PFSK-1 (cell line): Measurements from ENCODE around the gene ZSCAN29.

Experiments used
- FOXP2 ChIP-seq: optimal IDR thresholded peaks from 2 replicates; pipeline ENCODE3; 2011; ENCODE audit warnings: borderline replicate concordance, control low read depth, inconsistent platforms; ENCODE audit not compliant: insufficient read depth; ENCODE audit errors: extremely low read length, extremely low read depth
- POLR2AphosphoS5 ChIP-seq: IDR thresholded peaks from 2 replicates; pipeline ENCODE4 v1.6.1; 2012; ENCODE audit warnings: low read depth, mild to moderate bottlenecking, control low read depth, low read length, moderate library complexity
- REST ChIP-seq, 2 experiments: IDR thresholded peaks; 2 replicates each; pipeline versions ENCODE4 v1.6.1 to v1.8.0; 2011 to 2012; ENCODE audit warnings: low read depth in 2 of 2, low read length in 2 of 2, control low read depth in 1 of 2, inconsistent platforms in 1 of 2, mild to moderate bottlenecking in 1 of 2, moderate library complexity in 1 of 2; ENCODE audit not compliant: insufficient read depth in 1 of 2
- SIN3A ChIP-seq: IDR thresholded peaks from 2 replicates; pipeline ENCODE4 v1.6.1; 2012; ENCODE audit warnings: mild to moderate bottlenecking, low read length, moderate library complexity, borderline replicate concordance; ENCODE audit not compliant: insufficient read depth
- TAF1 ChIP-seq: IDR thresholded peaks from 2 replicates; pipeline ENCODE4 v1.6.1; 2012; ENCODE audit warnings: low read length, control low read depth, borderline replicate concordance; ENCODE audit not compliant: insufficient read depth

Gene ZSCAN29

GRCh38 chr15:43352693-43353382 is 18.0 kb downstream of the ZSCAN29 start:
- no peak for TF ChIP-seq POLR2AphosphoS5
- no peak for TF ChIP-seq SIN3A
- TF ChIP-seq TAF1: no peak
- no peak for TF ChIP-seq REST (IDR thresholded peaks at IDR 0.05; ENCODE audit: insufficient read depth in 1 of 2, low read depth in 2 of 2, low read length in 2 of 2)
- TF ChIP-seq FOXP2: no peak

DNA sequence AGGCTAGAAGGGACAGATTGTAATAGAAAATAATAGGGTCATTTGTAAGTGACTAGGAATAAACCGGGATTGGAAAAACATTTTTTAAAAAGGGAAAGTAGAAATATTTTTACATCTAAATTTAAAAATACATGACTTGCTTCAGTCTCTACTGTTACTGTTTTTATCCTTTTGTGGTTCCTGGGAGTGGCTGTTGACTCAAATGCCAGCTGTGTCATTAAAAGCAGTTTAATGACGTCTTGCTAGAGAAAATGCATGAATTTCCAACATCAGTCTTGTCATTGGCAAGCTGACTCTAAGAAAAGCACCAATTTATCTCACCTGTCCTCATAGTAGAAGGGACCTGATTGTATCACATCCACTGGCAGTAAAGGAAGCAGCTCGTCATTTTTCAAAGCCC is 23.7 kb downstream of the ZSCAN29 start:
- TF ChIP-seq FOXP2 (no peak), TAF1 (no peak), POLR2AphosphoS5 (no peak), REST (IDR thresholded peaks at IDR 0.05; ENCODE audit: insufficient read depth in 1 of 2, low read depth in 2 of 2, low read length in 2 of 2) (no peak), SIN3A (no peak)

DNA sequence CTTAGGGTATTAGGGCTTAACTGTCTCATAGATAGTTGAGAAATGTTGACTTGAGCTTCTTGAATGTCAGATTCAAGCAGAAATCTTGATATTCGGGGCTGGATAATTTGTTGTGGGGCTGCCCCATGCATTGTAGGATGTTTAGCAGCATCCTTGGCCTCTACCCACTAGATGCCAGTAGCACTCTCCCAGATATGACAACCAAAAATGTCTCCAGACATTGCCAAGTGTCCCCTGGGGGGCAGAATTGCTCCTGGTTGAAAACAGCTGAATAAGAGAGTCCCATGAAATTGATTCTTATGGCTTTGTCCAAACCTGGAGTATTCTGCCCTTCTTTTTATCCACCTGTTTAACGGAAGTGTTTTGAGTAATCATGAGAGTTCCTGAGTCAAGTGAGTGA is 24.5 kb downstream of the ZSCAN29 start:
- no peak for TF ChIP-seq SIN3A
- TF ChIP-seq REST (IDR thresholded peaks at IDR 0.05; ENCODE audit: insufficient read depth in 1 of 2, low read depth in 2 of 2, low read length in 2 of 2): no peak
- no peak for TF ChIP-seq POLR2AphosphoS5
- TF ChIP-seq FOXP2: no peak
- TF ChIP-seq TAF1: no peak

GRCh38 chr15:43330780-43331087 is 40.1 kb downstream of the ZSCAN29 start:
- no peak for TF ChIP-seq REST (IDR thresholded peaks at IDR 0.05; ENCODE audit: insufficient read depth in 1 of 2, low read depth in 2 of 2, low read length in 2 of 2)
- TF ChIP-seq FOXP2: no peak
- TF ChIP-seq SIN3A: no peak
- no peak for TF ChIP-seq POLR2AphosphoS5
- peak; percentile 10; the same call in 1 of the 2 replicates for TF ChIP-seq TAF1

GRCh38 chr15:43329960-43330779 is 40.7 kb downstream of the ZSCAN29 start, which contains the start of gene LCMT2:
Gene LCMT2, minus strand, starts transcription at chr15:43330573. Its CDS starts 84 bp downstream, at chr15:43330489.
- TF ChIP-seq FOXP2 (peak; percentile 70), SIN3A (no peak), REST (IDR thresholded peaks at IDR 0.05; ENCODE audit: insufficient read depth in 1 of 2, low read depth in 2 of 2, low read length in 2 of 2) (0 out of 4 replicates have a peak, but pooled peaks of 1 of the 2 experiments have one; percentile 9), POLR2AphosphoS5 (peak; percentile 80; the same call in 1 of the 2 replicates), TAF1 (peak; percentile 71; the same call in 1 of the 2 replicates)
